ENCODE results near the gene RFX2.

The RFX2 gene

GRCh38 chr19:5997371-5997770 lies 112.9 kb downstream of the RFX2 start:
- no peak overlapping the region for H3K4me3 ChIP-seq (IDR thresholded peaks at IDR 0.05; ENCODE audit: insufficient read depth, low read depth, low read length)
- no peaks in the 10 kb centered on the region for H4K20me1 ChIP-seq (ENCODE audit: insufficient read depth)
- no peak overlapping the region for H3K4me2 ChIP-seq
- H3K27me3 ChIP-seq (ENCODE audit: insufficient read depth, low read depth), result no peaks in the 10 kb centered on the region
- H3K4me1 ChIP-seq (ENCODE audit: low read depth, poor library complexity, severe bottlenecking), result no peaks in the 10 kb centered on the region
- H2AFZ ChIP-seq (ENCODE audit: low read depth), result no peak overlapping the region
- H3K27ac ChIP-seq, result no peak overlapping the region
- 0 out of 2 replicates have a peak, but pooled peaks have one; percentile 15 for TF ChIP-seq CTCF (conservative IDR thresholded peaks at IDR 0.05; ENCODE audit: low read depth, low read length)
- H3K36me3 ChIP-seq (ENCODE audit: insufficient read depth), result no peaks in the 10 kb centered on the region
- H3K9ac ChIP-seq, result no peak overlapping the region
- H3K79me2 ChIP-seq (ENCODE audit: insufficient read depth, low read depth), result no peaks in the 10 kb centered on the region

GRCh38 chr19:5996623-5997320 lies 113.5 kb downstream of the RFX2 start:
- H3K4me2 ChIP-seq, result no peak overlapping the region

GRCh38 chr19:5996102-5996501 lies 114.2 kb downstream of the RFX2 start:
- Histone ChIP-seq H2AFZ (ENCODE audit: low read depth) (no peak overlapping the region), H3K4me3 (IDR thresholded peaks at IDR 0.05; ENCODE audit: insufficient read depth, low read depth, low read length) (no peak overlapping the region), H3K36me3 (ENCODE audit: insufficient read depth) (no peaks in the 10 kb centered on the region), H4K20me1 (ENCODE audit: insufficient read depth) (no peaks in the 10 kb centered on the region), H3K27ac (no peak overlapping the region), H3K4me1 (ENCODE audit: low read depth, poor library complexity, severe bottlenecking) (no peaks in the 10 kb centered on the region), H3K79me2 (ENCODE audit: insufficient read depth, low read depth) (no peaks in the 10 kb centered on the region), H3K9ac (no peak overlapping the region), H3K4me2 (no peak overlapping the region), H3K27me3 (ENCODE audit: insufficient read depth, low read depth) (no peaks in the 10 kb centered on the region)
- TF ChIP-seq CTCF (conservative IDR thresholded peaks at IDR 0.05; ENCODE audit: low read depth, low read length), result no peak

More at GRCh38 chr19:5996623-5997320, 113.5 kb downstream of the RFX2 start:
- Histone ChIP-seq H3K36me3 (ENCODE audit: insufficient read depth) (no peaks in the 10 kb centered on the region), H2AFZ (ENCODE audit: low read depth) (no peak overlapping the region), H3K4me3 (IDR thresholded peaks at IDR 0.05; ENCODE audit: insufficient read depth, low read depth, low read length) (no peak overlapping the region), H3K27me3 (ENCODE audit: insufficient read depth, low read depth) (no peaks in the 10 kb centered on the region), H3K79me2 (ENCODE audit: insufficient read depth, low read depth) (no peaks in the 10 kb centered on the region), H4K20me1 (ENCODE audit: insufficient read depth) (no peaks in the 10 kb centered on the region), H3K9ac (no peak overlapping the region), H3K27ac (no peak overlapping the region), H3K4me1 (ENCODE audit: low read depth, poor library complexity, severe bottlenecking) (no peaks in the 10 kb centered on the region)
- TF ChIP-seq CTCF (conservative IDR thresholded peaks at IDR 0.05; ENCODE audit: low read depth, low read length), result no peak

- no peak for TF ChIP-seq CTCF (conservative IDR thresholded peaks at IDR 0.05; ENCODE audit: low read depth, low read length)
Observed at GRCh38 chr19:5995606-5996005, 114.7 kb downstream of the RFX2 start.

More at GRCh38 chr19:5995606-5996005, 114.7 kb downstream of the RFX2 start:
- H3K4me1 ChIP-seq (ENCODE audit: low read depth, poor library complexity, severe bottlenecking), result no peaks in the 10 kb centered on the region
- H4K20me1 ChIP-seq (ENCODE audit: insufficient read depth), result no peaks in the 10 kb centered on the region
- no peak overlapping the region for H3K4me3 ChIP-seq (IDR thresholded peaks at IDR 0.05; ENCODE audit: insufficient read depth, low read depth, low read length)
- H3K27ac ChIP-seq, result no peak overlapping the region
- H2AFZ ChIP-seq (ENCODE audit: low read depth), result no peak overlapping the region
- H3K4me2 ChIP-seq, result no peak overlapping the region
- H3K9ac ChIP-seq, result no peak overlapping the region
- H3K36me3 ChIP-seq (ENCODE audit: insufficient read depth), result no peaks in the 10 kb centered on the region
- no peaks in the 10 kb centered on the region for H3K27me3 ChIP-seq (ENCODE audit: insufficient read depth, low read depth)
- no peaks in the 10 kb centered on the region for H3K79me2 ChIP-seq (ENCODE audit: insufficient read depth, low read depth)

All from KMS-11 (cell line).